Stimulated activated CD8-positive, alpha-beta memory T cell treated with anti-CD3 and anti-CD28 coated beads, Interleukin-4, amount 100 ng/mL, for 24 hours (primary cell): Measurements from ENCODE around the gene SETD2.

ENCODE experiments used
- DNase-seq: peaks from one replicate; pipeline ENCODE4 v3.0.0-alpha.2; 2020; ENCODE audit warnings: low read depth

The SETD2 gene

DNA sequence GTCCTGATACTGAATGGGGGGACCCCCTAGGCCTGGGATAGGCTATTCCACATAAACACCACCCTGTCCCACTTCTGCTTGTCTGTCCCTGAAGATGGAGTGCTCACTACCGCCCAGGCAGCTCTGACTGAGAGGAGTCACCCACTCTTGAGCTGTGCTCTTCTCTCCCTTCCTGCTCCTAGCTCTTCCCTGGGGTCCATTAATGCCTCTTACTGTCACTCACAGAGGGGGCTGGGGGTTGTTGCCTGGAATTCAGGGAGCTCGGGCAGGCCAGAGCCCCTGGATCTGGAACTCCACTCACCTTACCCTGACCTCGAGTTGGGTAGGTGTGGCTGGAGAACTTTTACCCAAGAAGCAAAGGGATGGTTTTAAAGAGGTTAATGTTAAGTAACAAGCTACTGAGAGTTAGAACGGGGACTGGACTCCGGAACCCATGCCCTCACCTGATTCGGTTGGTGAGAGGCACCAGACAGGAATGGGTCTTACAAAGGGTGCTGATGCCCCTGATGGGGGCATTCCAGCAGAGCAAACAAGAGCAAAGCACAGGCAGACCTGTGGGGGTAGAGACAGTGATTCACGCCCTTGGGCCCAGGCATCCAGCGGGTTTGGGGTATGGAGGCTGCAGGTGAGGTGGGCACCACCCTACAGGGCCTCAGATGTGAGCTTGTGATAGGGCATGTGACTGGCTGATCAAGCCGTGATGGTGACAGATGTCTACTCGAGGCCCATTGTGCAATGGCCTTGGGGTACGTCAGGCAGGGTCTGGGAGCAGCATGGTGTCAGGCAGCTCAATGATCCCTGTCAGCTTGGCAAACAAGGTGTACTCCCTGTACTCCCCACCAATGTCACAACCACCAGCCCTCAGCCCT is 179.1 kb downstream of the SETD2 start:
- DNase-seq, result no peak

DNA sequence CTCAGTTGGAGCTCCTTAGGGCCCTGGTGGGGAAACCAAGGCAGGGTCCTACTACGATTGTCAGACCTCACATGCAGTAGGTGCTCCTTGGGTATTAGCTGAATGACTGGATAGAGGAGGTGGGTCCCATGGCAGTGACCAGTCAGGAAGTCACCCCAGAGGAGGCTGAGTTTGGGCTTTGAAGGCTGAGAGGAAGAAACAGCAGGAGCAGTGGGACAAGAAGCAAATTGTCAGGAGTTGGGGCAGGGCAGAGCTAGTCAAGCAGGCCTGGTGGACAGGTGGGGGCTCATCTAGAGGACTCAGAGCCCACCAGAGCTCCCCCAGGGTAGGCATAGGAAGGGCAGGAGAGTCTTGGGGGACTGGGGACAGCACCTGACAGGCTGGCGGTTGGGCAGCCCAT is 181.4 kb downstream of the SETD2 start:
- no peak for DNase-seq

DNA sequence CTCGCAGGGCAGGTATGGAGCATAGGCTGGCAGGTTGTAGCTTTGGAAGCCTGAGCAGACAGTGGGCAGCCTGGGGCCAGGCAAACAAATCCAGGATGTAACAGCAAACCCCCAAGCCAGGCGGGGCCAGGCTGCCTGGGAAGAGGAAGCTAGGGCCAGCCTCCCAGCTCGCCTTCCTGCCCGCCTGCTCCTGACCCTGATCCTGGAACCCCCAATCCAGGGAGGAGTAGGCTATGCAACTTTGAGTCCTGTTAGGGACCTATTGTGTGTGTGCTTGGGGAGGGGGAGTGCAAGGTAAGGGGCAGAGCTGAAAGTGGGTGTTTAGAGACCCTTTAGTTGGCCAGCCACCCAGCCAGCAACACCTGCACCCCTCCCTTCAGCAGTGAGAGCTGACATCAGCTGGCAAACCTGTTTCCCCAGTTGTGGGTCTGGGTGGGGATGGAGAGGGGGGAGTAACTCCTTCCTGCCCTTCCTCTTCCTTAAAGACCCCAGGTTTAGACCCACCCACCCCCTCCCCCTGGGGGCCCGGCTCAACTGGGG is 181.9 kb downstream of the SETD2 start:
- DNase-seq, result no peak

DNA sequence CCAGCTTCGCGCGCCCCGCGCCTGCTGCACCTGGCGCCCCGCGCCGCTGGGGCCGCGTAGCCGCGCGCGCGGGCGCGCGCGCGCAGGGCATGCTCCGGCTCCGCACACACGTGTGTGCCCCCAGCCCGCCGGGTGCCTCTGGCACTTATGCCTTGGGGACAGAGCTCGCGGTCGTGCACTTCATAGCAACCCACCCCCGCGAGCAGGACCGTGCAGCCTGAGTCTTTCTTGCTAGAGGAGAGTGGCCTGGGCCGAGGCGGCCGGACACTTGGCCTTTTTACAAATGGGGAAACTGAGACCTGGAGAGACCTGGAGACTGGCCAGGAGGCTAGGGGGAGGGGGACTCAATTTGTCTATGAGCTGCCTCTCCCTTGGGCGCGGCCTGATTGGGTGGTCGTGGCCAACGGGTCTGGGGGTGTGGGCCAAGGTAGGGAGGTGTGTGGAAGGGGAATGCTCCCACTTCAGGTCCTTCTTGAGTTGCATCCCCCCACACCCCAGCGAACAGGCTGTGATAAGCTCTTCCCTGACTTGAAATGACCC is 183.9 kb downstream of the SETD2 start:
- DNase-seq, result no peak

DNA sequence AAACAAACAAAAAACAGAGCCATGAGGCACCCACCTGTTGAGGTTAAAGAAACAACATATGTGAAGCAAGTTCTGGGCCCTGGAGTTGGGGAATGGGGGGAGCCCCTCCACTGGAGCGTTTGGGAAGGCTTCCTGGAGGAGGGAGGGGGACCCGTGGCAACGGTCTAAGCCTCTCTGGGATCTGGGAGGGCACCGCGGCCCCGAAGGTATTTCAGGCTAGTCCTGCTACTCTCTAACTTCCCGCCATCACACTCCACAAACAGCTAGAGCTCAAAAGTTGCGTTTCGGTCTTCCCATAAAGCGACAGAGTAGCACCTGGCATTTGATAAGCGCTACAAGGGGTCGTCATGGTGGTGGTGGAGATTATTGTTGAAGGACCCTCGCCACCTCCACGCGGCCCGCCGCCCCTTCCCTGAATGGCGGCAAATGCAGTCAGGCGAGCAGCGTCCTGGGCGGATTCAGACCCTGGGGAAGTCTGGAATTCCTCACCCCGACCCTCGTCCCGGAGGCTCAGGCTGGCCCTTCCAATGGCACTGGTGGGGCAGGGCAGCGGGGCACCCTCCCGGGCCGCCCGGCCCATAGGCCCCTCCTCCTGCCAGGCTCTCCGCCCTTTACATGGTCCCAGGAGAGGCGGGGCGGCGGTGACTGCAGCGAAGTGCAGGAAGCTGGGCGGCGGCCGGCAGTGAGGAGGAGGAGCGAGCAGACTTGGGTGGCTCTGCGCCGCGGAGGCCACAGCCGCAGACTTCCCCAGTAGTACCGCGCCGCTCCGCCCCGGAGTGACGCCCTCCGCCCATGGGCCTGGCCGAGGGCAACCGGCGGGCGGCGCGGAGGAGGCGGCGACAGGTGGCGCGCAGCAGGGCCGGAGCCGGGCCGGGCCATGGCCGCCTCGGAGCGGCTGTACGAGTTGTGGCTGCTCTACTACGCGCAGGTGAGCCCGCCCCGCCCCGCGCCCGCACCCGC is 184.6 kb downstream of the SETD2 start, which contains the start of gene NBEAL2:
TSS of gene NBEAL2 (plus strand) at position 682 of the 960 bp plus-strand sequence. CDS start at position 878, 196 bp downstream.
- DNase-seq, result peak; percentile 95

DNA sequence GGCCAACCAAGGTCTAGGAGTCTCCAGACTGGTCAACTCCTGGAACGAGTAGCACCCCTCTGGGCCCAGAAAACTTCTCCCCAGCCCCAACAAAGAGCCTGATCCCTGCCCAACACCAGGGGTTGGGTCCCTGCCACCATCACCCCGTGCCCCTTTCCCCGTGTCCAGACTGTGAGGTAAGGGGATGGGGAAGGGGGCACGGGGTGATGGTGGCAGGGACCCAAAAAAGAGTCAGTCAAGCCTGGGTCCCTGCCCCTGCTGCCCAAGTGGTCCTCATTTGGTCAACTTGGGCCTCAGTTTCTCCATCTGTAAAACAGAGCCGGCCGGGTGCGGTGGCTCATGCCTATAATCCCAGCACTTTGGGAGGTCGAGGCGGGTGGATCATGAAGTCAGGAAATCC is 185.5 kb downstream of the SETD2 start:
- no peak for DNase-seq

DNA sequence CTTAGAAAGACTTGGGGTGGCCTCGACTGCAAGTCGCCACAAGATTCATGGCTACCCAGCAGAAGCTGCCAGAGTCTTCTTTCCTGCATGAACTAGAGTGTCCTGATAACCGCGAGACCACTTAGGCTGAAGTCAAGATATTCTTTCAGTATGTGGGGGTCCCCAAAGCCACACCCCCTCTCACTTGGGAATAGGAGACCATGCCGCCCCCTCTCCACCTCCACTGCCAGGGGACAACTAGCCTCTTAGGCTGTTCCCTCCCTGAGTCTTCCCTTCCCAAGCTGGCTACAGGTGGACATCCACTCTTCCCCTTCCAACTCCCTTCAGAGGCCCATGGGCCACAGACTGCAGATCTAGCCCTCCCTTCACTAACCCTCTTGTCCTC is 186.1 kb downstream of the SETD2 start:
- no peak for DNase-seq

DNA sequence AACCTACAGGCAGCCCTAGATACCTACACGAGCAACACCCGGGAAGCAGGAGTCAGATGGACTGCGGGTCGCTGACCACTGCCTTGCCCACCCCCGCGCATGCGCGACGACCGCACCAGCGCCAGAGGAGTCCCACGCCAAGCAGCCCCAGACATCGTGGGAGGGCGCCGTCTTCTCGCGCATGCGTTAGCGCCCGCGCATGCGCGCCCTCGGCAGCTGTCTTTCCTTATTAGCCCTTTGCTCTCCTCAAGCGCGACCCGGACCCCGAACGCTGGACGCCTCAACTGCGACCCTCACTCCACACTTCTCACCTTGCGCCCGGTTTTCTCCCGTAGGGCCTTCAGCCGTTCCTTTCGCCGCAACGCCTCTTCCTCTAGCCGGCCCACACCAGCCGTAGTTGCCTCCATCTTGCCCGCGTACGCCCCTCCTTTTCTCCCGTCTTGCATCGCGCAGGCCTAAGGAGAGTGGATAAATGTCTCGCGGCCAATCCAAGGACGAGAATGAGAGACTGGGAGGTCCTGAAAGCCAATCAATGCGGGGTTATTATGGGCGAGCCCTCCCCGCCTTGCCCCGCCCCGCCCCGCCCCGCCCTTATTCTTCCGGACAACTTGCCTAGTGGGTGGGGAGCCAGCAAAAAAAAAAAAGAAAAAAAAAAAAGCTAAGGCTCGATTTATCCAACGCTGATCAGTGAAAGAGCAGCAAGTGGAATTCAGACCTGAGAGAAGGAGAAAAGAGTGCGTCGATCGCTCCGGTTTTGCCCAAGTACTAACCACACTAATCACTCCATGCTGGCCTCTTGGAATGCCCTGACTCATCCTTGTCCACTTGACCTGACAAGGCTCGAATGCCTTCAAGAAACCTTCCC is 187.4 kb downstream of the SETD2 start, which contains the start of gene CCDC12:
TSS of gene CCDC12 (minus strand) at position 420 of the 865 bp plus-strand sequence. CDS start at position 407, 13 bp downstream.
- peak; percentile 83 for DNase-seq

DNA sequence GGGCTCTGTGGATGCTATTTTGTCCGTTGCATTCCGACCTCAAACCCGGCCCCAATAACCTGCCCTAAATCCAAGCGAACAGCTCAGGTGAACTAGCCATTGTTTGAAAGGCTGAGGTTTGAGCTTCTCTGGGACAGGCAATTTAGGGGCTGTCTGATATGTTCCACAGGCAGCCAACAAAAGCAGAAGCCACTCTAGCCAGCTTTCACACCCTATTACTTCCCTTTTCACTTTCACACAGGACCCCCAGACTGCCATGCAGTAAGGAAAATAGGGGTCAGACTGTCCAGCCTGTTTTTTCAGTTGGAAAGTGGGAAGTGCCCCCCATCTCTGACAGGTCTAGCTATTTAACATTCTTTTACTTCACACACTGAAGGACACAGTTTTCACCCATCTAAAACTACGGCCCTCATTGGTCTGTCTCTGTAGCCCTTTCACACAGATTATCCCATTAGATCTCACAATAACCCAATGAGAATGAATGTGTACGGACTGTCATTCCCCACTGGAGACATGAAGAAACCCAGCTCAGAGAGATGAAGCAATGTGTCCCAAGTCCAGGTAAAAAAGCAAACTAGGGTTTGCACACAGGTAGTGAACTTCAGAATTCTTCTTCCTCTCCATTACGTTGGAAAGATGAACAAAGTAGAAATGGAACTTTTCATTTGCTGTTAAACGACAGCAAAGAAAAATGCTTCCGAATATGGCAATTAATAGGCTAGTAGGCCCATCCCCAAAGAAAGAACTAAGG is 189.3 kb downstream of the SETD2 start:
- DNase-seq, result no peak

DNA sequence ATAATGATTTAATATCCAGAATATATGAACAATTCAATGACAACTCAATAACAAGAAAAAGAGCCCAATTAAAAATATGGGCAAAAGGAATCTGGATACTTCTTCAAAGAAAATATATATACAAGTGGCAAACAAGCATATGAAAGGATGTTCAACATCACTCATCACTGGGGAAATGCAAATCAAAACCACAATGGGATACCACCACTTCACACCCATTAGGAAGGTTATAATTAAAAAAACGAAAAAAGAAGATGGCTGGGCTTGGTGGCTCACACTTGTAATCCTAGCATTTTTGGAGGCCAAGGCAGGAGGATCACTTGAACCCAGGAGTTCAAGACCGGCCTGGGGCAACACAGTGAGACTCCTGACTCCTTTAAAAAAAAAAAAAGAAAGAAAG is 191.5 kb downstream of the SETD2 start:
- DNase-seq, result no peak

DNA sequence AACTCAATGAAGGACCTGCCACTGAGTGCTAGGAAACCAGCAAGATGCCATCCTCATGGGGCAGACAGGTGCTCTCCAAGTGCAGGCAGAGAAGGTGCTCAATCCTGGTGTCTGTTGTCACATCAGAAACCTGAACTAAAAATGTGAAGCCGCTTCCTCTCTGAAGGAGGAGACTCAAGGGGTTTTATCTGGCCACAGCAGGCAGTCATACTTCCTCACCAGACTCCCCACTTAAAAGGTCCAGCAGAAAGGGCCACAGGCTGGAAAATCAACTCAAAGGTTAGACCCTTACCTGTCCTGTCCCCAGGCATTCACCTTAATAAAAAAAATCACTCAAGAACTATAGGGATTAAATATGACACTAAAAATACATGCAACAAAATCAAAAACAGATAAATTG is 192.2 kb downstream of the SETD2 start:
- DNase-seq, result no peak

DNA sequence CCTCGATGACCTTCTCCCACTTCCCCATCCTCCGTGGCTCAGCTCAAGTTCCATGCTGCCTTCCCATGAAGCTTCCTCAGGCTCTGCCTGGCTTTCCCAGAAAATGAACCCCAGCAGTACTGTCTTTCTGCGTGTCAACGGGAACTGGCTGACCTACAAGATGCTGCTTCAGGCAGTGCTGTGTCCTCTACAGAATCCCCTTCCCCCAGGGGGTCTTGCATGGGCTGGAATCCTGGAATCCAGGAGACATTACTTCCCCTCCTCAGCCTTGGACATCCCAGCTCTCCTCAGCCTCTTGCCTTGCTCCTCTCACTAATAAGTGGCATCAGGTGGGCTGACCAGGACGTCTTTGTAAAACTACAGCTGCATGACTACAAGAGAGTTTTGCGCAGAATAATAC is 192.8 kb downstream of the SETD2 start:
- DNase-seq, result no peak

DNA sequence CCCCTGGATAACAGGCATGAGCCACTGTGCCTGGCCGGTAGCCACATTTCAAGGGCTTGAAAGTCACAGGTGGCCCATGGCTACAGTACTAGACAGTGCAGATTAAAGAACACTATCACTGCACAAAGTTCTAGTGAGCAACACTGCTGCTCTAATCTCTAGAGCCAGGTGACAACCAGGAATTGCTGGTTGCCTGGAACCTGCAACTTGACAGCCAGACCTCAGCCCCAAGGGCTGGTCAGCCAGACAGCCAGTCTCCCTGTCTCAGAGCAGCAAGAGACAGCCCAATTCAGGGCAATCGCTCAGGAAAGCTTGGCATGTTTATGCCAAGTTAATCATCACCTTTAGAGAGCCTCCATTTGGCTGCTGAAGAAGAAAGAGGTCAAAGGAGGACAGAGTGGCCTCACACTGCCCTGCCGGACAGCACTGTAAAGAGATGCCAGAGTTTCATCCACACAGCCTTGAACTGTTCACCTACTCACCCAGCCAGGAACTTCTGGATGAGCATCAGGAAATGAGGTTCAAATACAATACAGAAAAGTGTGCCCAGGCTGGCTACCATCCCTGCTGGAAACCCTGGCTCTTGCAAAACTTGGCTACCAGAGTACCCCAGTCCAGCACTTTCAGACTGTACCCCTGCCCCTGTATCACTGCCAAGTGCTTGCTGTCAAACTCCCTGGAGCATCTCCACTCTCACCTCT is 193.4 kb downstream of the SETD2 start:
- no peak for DNase-seq

DNA sequence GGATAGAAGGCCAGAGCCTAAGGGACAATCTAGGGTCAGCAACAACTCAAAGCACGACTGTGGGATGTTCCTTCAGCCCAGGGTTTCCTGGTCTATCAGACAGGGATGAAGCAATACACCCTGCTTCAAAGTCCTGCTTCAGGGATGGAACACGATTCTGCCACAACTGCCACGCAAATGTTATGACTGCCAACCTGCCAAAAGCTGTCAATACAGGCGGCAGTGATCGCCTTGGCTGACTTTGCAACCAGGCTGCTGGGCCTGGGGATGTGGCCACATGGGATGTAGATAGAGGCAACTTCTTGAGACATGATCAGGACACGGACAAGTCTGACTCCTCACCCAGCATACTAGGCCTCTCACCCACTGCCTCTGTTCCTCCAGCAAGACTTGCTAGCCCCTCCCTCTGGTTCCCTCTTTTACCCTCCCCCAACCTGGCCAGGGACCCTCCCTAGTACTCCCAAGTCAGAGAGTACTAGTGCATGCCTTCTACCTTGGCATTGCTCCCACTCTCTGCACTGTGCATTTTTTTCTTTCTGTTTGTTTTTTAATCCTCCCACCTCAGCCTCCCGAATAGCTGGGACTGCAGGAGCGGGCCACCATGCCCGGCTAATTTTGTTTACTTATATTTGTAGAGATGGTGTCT is 195.0 kb downstream of the SETD2 start:
- no peak for DNase-seq

DNA sequence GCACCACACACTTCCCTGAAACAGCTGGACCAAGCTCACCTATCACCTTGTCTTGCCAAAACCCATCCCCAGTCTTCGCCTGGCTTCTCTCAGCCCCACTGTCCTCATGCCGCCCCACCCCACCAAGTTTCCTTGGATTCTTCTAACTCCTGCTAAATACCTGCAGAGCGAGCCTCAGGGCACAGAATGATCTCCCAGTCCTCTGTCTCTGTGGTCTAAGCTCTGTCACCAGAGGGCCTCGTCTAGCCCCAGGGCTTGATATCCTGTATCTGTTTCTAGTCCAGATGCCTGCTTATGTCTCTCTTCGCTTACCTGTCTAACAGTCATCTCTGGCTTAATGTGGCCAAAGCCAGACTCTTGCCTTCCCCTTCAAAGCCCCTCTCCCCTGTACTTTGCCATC is 197.1 kb downstream of the SETD2 start:
- no peak for DNase-seq
